ENCODE data around the gene OSBPL8.

OSBPL8 gene

GRCh38 chr12:76444408-76444984 is 115.1 kb downstream of the OSBPL8 start:
- H3K79me2 ChIP-seq (ENCODE audit: insufficient read depth, low read length) = no peaks in the 10 kb centered on the region
- no peaks in the 10 kb centered on the region for H3K9me3 ChIP-seq (ENCODE audit: low read length)
- no peak overlapping the region for H3K9ac ChIP-seq (ENCODE audit: low read length)
- H3K27me3 ChIP-seq (ENCODE audit: insufficient read depth, low read length) = no peaks in the 10 kb centered on the region
- H3K4me3 ChIP-seq (ENCODE audit: low read depth, low read length, poor library complexity, severe bottlenecking) = no peak overlapping the region
- no peak for TF ChIP-seq CTCF (IDR thresholded peaks at IDR 0.05; ENCODE audit: low read length)
- no peak for TF ChIP-seq EZH2 (IDR thresholded peaks at IDR 0.05; ENCODE audit: borderline replicate concordance, low read length)
- no peak overlapping the region for H3K4me2 ChIP-seq (ENCODE audit: low read length)
- H3K9me2 ChIP-seq (ENCODE audit: low read depth, low read length) = no peaks in the 10 kb centered on the region
- no peak overlapping the region for H3K27ac ChIP-seq (ENCODE audit: low read depth, low read length, poor library complexity, severe bottlenecking)
- no peak overlapping the region for H2AFZ ChIP-seq (ENCODE audit: low read length)
- H4K20me1 ChIP-seq (ENCODE audit: insufficient read depth, low read length) = no peaks in the 10 kb centered on the region
- no peaks in the 10 kb centered on the region for H3F3A ChIP-seq (ENCODE audit: insufficient read depth, low read length)
- H3K36me3 ChIP-seq (ENCODE audit: insufficient read depth, low read length) = peaks cover 4% of the 10 kb centered on the region; the same call in 1 of the 2 replicates
- peaks cover 7% of the 10 kb centered on the region for H3K4me1 ChIP-seq (ENCODE audit: insufficient read depth, low read length, severe bottlenecking)

GRCh38 chr12:76441016-76441415 is 118.6 kb downstream of the OSBPL8 start:
- H3K79me2 ChIP-seq (ENCODE audit: insufficient read depth, low read length) = no peaks in the 10 kb centered on the region
- H3K9me3 ChIP-seq (ENCODE audit: low read length) = no peaks in the 10 kb centered on the region
- H4K20me1 ChIP-seq (ENCODE audit: insufficient read depth, low read length) = no peaks in the 10 kb centered on the region
- no peaks in the 10 kb centered on the region for H3K36me3 ChIP-seq (ENCODE audit: insufficient read depth, low read length)
- H3F3A ChIP-seq (ENCODE audit: insufficient read depth, low read length) = no peaks in the 10 kb centered on the region
- H3K9me2 ChIP-seq (ENCODE audit: low read depth, low read length) = no peaks in the 10 kb centered on the region
- H2AFZ ChIP-seq (ENCODE audit: low read length) = no peak overlapping the region
- no peaks in the 10 kb centered on the region for H3K27me3 ChIP-seq (ENCODE audit: insufficient read depth, low read length)
- H3K4me1 ChIP-seq (ENCODE audit: insufficient read depth, low read length, severe bottlenecking) = peaks cover 7% of the 10 kb centered on the region
- no peak for TF ChIP-seq CTCF (IDR thresholded peaks at IDR 0.05; ENCODE audit: low read length)
- H3K9ac ChIP-seq (ENCODE audit: low read length) = no peak overlapping the region
- H3K4me2 ChIP-seq (ENCODE audit: low read length) = no peak overlapping the region
- no peak overlapping the region for H3K27ac ChIP-seq (ENCODE audit: low read depth, low read length, poor library complexity, severe bottlenecking)
- no peak overlapping the region for H3K4me3 ChIP-seq (ENCODE audit: low read depth, low read length, poor library complexity, severe bottlenecking)

GRCh38 chr12:76432733-76433132 is 126.8 kb downstream of the OSBPL8 start:
- H3K4me1 ChIP-seq (ENCODE audit: insufficient read depth, low read length, severe bottlenecking) = no peaks in the 10 kb centered on the region
- no peak overlapping the region for H3K9ac ChIP-seq (ENCODE audit: low read length)
- H3K27me3 ChIP-seq (ENCODE audit: insufficient read depth, low read length) = no peaks in the 10 kb centered on the region
- no peak overlapping the region for H3K27ac ChIP-seq (ENCODE audit: low read depth, low read length, poor library complexity, severe bottlenecking)
- no peak overlapping the region for H2AFZ ChIP-seq (ENCODE audit: low read length)
- no peaks in the 10 kb centered on the region for H4K20me1 ChIP-seq (ENCODE audit: insufficient read depth, low read length)
- H3K9me3 ChIP-seq (ENCODE audit: low read length) = 0 out of 2 replicates have a peak, but pooled peaks cover 5% of the 10 kb centered on the region
- H3K4me2 ChIP-seq (ENCODE audit: low read length) = no peak overlapping the region
- 0 out of 2 replicates have a peak, but pooled peaks cover 4% of the 10 kb centered on the region for H3K36me3 ChIP-seq (ENCODE audit: insufficient read depth, low read length)
- 0 out of 2 replicates have a peak, but pooled peaks cover 2% of the 10 kb centered on the region for H3K9me2 ChIP-seq (ENCODE audit: low read depth, low read length)
- no peak overlapping the region for H3K4me3 ChIP-seq (ENCODE audit: low read depth, low read length, poor library complexity, severe bottlenecking)
- H3F3A ChIP-seq (ENCODE audit: insufficient read depth, low read length) = no peaks in the 10 kb centered on the region
- H3K79me2 ChIP-seq (ENCODE audit: insufficient read depth, low read length) = peaks cover 12% of the 10 kb centered on the region; the same call in 1 of the 2 replicates
- TF ChIP-seq EZH2 (IDR thresholded peaks at IDR 0.05; ENCODE audit: borderline replicate concordance, low read length) (no peak), CTCF (IDR thresholded peaks at IDR 0.05; ENCODE audit: low read length) (no peak)
